Inflammatory macrophage treated with lipopolysaccharide for 1 hour (primary cell): ENCODE data around the gene KLK3.
A peak's percentile ranks its signal among the peaks of the same experiment; 100 is the strongest.

Source experiments
- DNase-seq, 2 donors: peaks; one replicate each; pipeline ENCODE4 v3.0.0-alpha.2; 2020 to 2022

Gene KLK3

DNA sequence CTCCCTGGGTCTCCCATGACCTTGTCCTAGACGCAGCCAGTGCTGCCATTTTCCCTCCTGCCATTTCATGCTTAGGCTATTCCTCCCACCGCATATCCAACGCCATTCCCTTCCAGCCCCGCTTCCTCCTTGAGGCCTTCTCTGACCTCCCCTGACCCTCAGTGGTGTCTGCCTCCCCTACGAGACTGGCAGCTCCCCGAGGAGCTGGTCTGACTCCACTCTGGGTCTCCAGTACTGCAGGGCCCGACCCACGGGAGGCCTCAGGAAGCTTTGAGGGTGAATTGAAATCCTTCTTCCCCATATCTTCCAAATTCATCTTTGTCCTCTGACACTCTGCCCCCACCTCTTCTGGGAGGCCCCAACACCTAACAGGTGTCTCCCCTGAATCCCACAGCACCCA is 22.0 kb upstream of the KLK3 start:
- DNase-seq, result no peak

DNA sequence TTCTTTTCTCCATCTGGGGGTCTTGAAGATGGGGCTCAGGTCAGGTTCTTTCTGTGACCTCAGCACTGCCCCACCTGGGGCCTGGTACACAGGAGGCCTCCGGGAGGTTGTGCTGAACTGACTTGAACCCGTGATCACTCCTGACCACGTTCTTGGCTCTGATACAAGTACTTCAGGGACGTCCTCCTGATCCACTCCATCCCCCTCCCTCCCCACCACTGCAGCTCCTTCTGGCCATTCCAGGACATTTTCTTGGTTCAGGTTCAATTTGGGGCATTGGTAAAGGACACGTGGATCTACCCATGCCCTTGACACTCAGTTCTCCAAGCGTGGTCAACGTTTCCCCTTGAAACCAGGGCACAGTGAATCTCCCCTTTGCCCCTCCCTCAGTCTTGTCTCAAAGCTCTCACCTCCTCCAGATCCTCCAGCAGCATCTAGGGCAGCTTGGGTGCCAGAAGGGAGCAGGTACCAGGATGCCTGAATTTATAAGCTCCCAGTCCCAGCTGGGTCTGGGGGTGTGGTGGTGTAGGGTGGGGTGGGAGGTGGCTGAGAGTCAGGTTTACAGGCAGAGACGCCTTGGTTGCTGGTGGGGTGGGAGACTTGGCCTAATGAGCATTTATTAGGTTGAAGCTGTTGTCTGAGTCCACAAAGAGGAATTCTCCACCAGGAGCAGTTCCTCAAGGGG is 21.5 kb upstream of the KLK3 start, which contains the start of gene KLK15:
Gene KLK15, minus strand, starts transcription at position 458 of the 685 bp plus-strand sequence. CDS start 2,082 bp downstream, outside the sequence.
- DNase-seq, result no peak

DNA sequence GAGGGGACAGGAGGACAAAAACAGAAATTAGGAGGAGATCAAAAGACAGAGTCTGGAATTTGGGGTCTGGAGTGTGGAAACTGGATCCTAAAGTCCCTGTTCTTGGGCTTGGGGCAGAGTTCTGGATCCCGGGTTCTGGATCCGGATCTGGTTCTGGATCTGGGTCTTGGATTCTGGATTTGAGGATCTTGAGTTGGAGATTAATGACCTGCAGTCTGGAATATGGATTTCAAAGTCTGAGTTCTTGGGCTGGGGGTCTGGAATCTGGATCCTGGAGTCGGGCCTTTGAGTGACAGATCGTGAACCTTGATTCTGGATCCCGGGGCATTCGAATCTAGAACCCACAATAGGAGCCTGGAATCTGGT is 20.9 kb upstream of the KLK3 start:
- DNase-seq, result no peak

DNA sequence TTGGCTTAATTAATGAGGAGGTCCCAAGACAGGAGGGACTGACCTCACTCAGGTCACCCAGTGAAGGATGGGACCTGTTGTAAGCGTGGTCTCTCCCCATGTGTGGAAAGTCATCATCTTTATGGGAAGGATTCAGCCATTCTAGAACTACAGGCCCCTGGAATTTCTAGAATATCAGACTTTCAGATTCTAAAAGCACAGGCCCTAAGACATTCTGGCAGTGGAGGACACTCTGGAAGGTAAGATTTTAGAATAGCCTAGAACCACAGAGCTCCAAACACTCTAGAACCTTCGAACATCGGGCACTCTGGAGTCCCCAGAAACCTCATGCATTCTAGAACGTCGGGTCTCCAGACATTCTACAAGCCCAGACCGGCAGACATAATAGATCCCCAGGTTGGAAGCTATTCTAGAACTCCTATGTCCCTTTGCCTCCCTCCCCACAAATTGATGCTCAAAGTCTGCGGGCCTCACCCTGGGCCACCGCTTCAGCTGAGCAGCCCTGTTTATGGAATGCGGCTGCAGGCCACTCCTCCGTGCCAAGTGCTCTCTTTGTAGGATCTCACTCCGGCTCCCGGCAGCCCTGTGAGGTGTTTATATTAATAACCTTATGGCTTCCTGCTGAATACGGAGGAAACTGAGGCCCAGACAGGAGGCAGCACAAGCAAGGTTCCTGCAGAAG is 19.5 kb upstream of the KLK3 start:
- no peak for DNase-seq

GRCh38 chr19:50835785-50836542 is 18.8 kb upstream of the KLK3 start:
- DNase-seq, result peak; percentile 34 to 76

GRCh38 chr19:50836543-50837195 is 18.0 kb upstream of the KLK3 start:
- no peak for DNase-seq

- DNase-seq, result no peak
Observed at GRCh38 chr19:50837300-50837699, 17.4 kb upstream of the KLK3 start.

GRCh38 chr19:50838239-50838638 is 16.5 kb upstream of the KLK3 start:
- no peak for DNase-seq

DNA sequence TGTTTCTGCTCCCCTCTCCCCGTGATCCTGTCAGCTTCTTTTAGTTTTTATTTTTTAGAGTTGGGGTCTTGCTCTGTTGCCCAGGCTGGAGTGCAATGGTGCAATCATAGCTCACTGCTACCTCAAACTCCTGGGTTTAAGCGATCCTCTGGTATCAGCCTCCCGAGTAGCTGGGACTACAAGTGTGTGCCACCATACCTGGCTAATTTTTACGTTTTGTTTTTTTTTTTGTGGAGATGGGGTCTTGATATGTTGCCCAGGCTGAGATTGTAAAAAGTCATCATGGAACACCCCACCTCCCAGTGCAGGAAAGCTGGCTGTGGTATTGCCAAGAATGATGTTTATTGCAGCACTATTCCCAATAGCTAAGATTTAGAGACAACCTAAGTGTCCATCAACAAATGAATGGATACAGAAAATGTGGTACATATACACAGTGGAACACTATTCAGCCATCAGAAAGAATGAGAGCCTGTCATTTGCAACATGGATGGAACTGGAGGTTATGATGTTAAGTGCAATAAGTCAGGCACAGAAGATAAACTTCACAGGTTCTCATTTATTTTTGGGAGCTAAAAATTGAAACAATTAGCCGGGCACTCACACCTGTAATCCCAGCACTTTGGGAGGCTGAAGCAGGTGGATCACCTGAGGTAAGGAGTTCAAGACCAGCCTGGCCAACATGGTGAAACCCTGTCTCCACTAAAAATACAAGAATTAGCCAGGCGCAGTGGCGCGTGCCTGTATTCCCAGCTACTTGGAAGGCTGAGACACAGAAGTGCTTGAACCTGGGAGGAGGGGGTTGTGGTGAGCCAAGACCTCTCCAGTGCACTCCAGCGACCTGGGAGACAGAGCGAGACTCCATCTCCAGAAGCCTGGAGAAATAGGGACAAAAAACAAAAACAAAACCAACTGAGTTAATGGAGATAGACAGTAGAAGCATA is 14.7 kb upstream of the KLK3 start:
- DNase-seq, result no peak

GRCh38 chr19:50842130-50842529 is 12.6 kb upstream of the KLK3 start:
- no peak for DNase-seq

- no peak for DNase-seq
Observed at GRCh38 chr19:50843205-50843604, 11.5 kb upstream of the KLK3 start.

- no peak for DNase-seq
Observed at GRCh38 chr19:50843701-50844221, 11.0 kb upstream of the KLK3 start.

DNA sequence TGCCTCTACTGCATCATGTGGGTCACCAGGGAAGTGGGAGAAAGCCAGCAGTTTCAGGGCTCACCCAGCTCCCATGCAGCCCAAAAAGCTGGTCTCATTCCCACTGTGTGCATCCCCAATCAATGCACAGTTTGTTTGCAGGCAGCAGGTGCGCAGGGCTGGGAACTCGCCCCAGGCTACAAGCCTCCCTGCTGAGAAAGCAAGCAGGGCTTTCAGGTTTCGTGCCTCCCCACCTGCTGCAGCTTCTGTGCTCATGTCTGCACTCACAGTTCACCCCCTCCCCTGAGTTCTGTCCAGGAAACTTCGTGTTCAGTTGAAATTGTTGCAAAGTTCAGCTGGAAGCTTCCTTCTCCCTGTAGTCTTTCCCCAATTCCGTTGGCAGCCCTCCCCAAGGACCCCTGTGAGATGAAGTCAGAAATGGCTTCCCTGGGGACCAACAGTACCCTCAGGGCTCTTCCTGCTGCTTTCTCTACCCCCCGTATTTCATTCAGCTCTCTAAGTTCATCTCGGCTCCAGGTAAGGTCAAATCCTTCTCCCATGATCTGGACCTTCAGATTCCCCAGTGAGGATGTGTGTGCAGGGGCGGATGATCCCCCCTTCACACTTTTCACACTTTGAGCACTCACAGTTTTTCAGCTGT is 10.3 kb upstream of the KLK3 start:
- no peak for DNase-seq

DNA sequence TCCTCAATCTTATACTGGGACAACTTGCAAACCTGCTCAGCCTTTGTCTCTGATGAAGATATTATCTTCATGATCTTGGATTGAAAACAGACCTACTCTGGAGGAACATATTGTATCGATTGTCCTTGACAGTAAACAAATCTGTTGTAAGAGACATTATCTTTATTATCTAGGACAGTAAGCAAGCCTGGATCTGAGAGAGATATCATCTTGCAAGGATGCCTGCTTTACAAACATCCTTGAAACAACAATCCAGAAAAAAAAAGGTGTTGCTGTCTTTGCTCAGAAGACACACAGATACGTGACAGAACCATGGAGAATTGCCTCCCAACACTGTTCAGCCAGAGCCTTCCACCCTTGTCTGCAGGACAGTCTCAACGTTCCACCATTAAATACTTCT is 4.0 kb upstream of the KLK3 start:
- no peak for DNase-seq

- no peak for DNase-seq
Observed at GRCh38 chr19:50851620-50852019, 3.1 kb upstream of the KLK3 start.

- no peak for DNase-seq
Observed at GRCh38 chr19:50857366-50857765, 2.7 kb downstream of the KLK3 start.

DNA sequence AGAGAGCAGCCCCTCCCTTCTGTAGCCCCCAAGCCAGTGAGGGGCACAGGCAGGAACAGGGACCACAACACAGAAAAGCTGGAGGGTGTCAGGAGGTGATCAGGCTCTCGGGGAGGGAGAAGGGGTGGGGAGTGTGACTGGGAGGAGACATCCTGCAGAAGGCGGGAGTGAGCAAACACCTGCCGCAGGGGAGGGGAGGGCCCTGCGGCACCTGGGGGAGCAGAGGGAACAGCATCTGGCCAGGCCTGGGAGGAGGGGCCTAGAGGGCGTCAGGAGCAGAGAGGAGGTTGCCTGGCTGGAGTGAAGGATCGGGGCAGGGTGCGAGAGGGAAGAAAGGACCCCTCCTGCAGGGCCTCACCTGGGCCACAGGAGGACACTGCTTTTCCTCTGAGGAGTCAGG is 4.2 kb downstream of the KLK3 start:
- no peak for DNase-seq

DNA sequence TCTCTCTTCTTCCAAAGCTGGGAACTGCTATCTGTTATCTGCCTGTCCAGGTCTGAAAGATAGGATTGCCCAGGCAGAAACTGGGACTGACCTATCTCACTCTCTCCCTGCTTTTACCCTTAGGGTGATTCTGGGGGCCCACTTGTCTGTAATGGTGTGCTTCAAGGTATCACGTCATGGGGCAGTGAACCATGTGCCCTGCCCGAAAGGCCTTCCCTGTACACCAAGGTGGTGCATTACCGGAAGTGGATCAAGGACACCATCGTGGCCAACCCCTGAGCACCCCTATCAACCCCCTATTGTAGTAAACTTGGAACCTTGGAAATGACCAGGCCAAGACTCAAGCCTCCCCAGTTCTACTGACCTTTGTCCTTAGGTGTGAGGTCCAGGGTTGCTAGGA is 5.1 kb downstream of the KLK3 start:
- no peak for DNase-seq

- DNase-seq, result no peak
Observed at GRCh38 chr19:50861010-50861409, 6.3 kb downstream of the KLK3 start.

- no peak for DNase-seq
Observed at GRCh38 chr19:50861496-50862286, 7.0 kb downstream of the KLK3 start.

DNA sequence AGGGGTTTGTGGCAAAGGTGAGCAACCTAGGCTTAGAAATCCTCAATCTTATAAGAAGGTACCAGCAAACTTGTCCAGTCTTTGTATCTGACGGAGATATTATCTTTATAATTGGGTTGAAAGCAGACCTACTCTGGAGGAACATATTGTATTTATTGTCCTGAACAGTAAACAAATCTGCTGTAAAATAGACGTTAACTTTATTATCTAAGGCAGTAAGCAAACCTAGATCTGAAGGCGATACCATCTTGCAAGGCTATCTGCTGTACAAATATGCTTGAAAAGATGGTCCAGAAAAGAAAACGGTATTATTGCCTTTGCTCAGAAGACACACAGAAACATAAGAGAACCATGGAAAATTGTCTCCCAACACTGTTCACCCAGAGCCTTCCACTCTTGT is 14.8 kb downstream of the KLK3 start:
- DNase-seq, result no peak
